HFFc6 (cell line): ENCODE measurements around the gene HOXD4. TPM values are rescaled to one million over a fixed set of nuclear protein-coding genes. Genes with fewer than 3 reads are reported as not detected.

Experiments used
- DNase-seq: peaks from one replicate; pipeline ENCODE4 v3.0.0-alpha.2; 2018
- H3K27ac Mint-ChIP-seq: 2 replicates; pipeline ENCODE4 v1.8.0; 2020; ENCODE audit warnings: mild to moderate bottlenecking, mixed read lengths
- H3K27me3 Mint-ChIP-seq: 2 replicates; pipeline ENCODE4 v1.8.0; 2021; ENCODE audit warnings: mild to moderate bottlenecking, moderate library complexity, mixed read lengths; ENCODE audit not compliant: insufficient read depth
- H3K36me3 Mint-ChIP-seq: 2 replicates; pipeline ENCODE4 v1.8.0; 2021; ENCODE audit warnings: low read depth, mixed read lengths
- H3K4me1 Mint-ChIP-seq: 2 replicates; pipeline ENCODE4 v1.8.0; 2020; ENCODE audit warnings: low read depth, mixed read lengths
- H3K4me3 Mint-ChIP-seq: 2 replicates; pipeline ENCODE4 v1.8.0; 2020; ENCODE audit warnings: mild to moderate bottlenecking, moderate library complexity, mixed read lengths
- H3K9me3 Mint-ChIP-seq: 2 replicates; pipeline ENCODE4 v1.8.0; 2020; ENCODE audit warnings: mild to moderate bottlenecking, mixed read lengths
- CTCF ChIP-seq: fragments of 200-600 bp; sonication (generic); IDR thresholded peaks from 2 replicates; pipeline ENCODE4 v1.5.0; 2021; ENCODE audit warnings: antibody characterized with exemption, mild to moderate bottlenecking
- total RNA-seq, 6 experiments: library from RNA; stranded (reverse); fragmentation: NEBNext Ultra II Directional; extraction: Animal tissue kit (Norgen Biotek cat#: 25700); gene quantifications; 2 replicates in 1 of 6; 3 replicates in 5 of 6; pipeline ENCODE4 v1.2.3, GENCODE V29; 2021

The HOXD4 gene
- total RNA-seq, 6 experiments from 2014 or later: 0.40 to 0.69 (median 0.57) TPM; not detected in 2

GRCh38 chr2:176145085-176145969, 6.0 kb upstream of the HOXD4 start:
- no peak for TF ChIP-seq CTCF
- Mint-ChIP-seq H3K27me3 (peaks cover 61% of the 10 kb centered on the region), H3K4me3 (no peak overlapping the region), H3K9me3 (no peaks in the 10 kb centered on the region), H3K4me1 (peaks cover 16% of the 10 kb centered on the region; the same call in 1 of the 2 replicates), H3K36me3 (no peaks in the 10 kb centered on the region; the same call in 1 of the 2 replicates), H3K27ac (no peak overlapping the region)
- no peak for DNase-seq

DNA sequence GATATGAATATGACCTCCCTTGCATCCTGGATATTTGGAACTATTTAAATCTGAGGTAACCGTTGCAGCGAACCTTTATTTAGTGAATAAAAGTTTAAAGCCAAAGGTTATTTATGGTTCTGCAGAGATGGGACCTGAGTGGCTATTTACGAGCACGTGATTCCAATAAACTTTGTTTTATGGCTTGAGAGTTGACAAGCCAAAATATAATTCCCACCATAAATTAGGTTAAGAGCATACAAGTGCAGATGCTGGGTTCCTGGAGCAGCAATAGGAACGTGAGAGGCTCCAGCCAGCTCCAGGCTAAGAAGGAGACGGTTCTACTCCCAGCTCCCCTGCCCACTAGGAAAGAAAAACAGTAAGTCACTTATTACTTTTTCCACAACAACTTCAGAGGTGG, 5.2 kb upstream of the HOXD4 start:
- Mint-ChIP-seq H3K27ac (no peak overlapping the region), H3K27me3 (peaks cover 68% of the 10 kb centered on the region), H3K9me3 (no peaks in the 10 kb centered on the region), H3K4me3 (no peak overlapping the region), H3K36me3 (no peaks in the 10 kb centered on the region; the same call in 1 of the 2 replicates), H3K4me1 (peaks cover 17% of the 10 kb centered on the region; the same call in 1 of the 2 replicates)
- DNase-seq: no peak
- TF ChIP-seq CTCF: no peak

GRCh38 chr2:176146645-176147044, 4.7 kb upstream of the HOXD4 start:
- H3K4me3 Mint-ChIP-seq: no peak overlapping the region
- DNase-seq: no peak
- H3K27me3 Mint-ChIP-seq: peaks cover 70% of the 10 kb centered on the region
- no peak overlapping the region for H3K27ac Mint-ChIP-seq
- H3K36me3 Mint-ChIP-seq: no peaks in the 10 kb centered on the region; the same call in 1 of the 2 replicates
- no peaks in the 10 kb centered on the region for H3K9me3 Mint-ChIP-seq
- no peak for TF ChIP-seq CTCF
- H3K4me1 Mint-ChIP-seq: peaks cover 17% of the 10 kb centered on the region; the same call in 1 of the 2 replicates

- H3K4me3 Mint-ChIP-seq: no peak overlapping the region
- DNase-seq: no peak
- H3K4me1 Mint-ChIP-seq: peaks cover 17% of the 10 kb centered on the region; the same call in 1 of the 2 replicates
- no peaks in the 10 kb centered on the region for H3K9me3 Mint-ChIP-seq
- no peaks in the 10 kb centered on the region; the same call in 1 of the 2 replicates for H3K36me3 Mint-ChIP-seq
- no peak overlapping the region for H3K27ac Mint-ChIP-seq
- no peak for TF ChIP-seq CTCF
- peaks cover 70% of the 10 kb centered on the region for H3K27me3 Mint-ChIP-seq
These were observed 4.0 kb upstream of the HOXD4 start for GRCh38 chr2:176147210-176147799.

GRCh38 chr2:176147800-176148496, 3.4 kb upstream of the HOXD4 start:
- H3K4me3 Mint-ChIP-seq: peak overlapping the region; percentile 46; the same call in 1 of the 2 replicates
- no peak for DNase-seq
- H3K9me3 Mint-ChIP-seq: no peaks in the 10 kb centered on the region
- peaks cover 17% of the 10 kb centered on the region; the same call in 1 of the 2 replicates for H3K4me1 Mint-ChIP-seq
- TF ChIP-seq CTCF: no peak
- H3K36me3 Mint-ChIP-seq: no peaks in the 10 kb centered on the region; the same call in 1 of the 2 replicates
- H3K27ac Mint-ChIP-seq: no peak overlapping the region
- peaks cover 70% of the 10 kb centered on the region for H3K27me3 Mint-ChIP-seq
